Measurements from ENCODE around the gene ILK. TPM values are rescaled to one million over a fixed set of nuclear protein-coding genes. Genes with fewer than 3 reads are reported as not detected.

The ILK gene
- total RNA-seq, 2 donors from 2014 or later, result 115 to 157 TPM

GRCh38 chr11:6565325-6565724 lies 38.2 kb upstream of the ILK start:
- no peaks in the 10 kb centered on the region for H3K36me3 ChIP-seq

GRCh38 chr11:6565988-6566703 lies 37.4 kb upstream of the ILK start:
- Histone ChIP-seq H3K9ac (ENCODE audit: low read depth in 2 of 2, low read length in 2 of 2) (no peak overlapping the region), H3K9me3 (no peaks in the 10 kb centered on the region), H3K4me3 (no peak overlapping the region), H3K27me3 (no peaks in the 10 kb centered on the region), H3K27ac (no peak overlapping the region), H3K4me1 (no peaks in the 10 kb centered on the region), H3K36me3 (no peaks in the 10 kb centered on the region)
- intact Hi-C loops (cut with DNase I), result no loop called here
- DNase-seq, result no peak
- no peak for TF ChIP-seq CTCF (IDR thresholded peaks at IDR 0.05)

More at GRCh38 chr11:6565325-6565724, 38.2 kb upstream of the ILK start:
- no peak for DNase-seq
- Histone ChIP-seq H3K9ac (ENCODE audit: low read depth in 2 of 2, low read length in 2 of 2) (no peak overlapping the region), H3K27ac (no peak overlapping the region), H3K27me3 (no peaks in the 10 kb centered on the region), H3K4me1 (no peaks in the 10 kb centered on the region), H3K9me3 (no peaks in the 10 kb centered on the region), H3K4me3 (no peak overlapping the region)
- intact Hi-C loops (cut with DNase I), result no loop called here
- TF ChIP-seq CTCF (IDR thresholded peaks at IDR 0.05), result no peak

GRCh38 chr11:6566704-6567370 lies 36.7 kb upstream of the ILK start:
- DNase-seq, result no peak
- intact Hi-C loops (cut with DNase I), result no loop called here

GRCh38 chr11:6567371-6567745 lies 36.2 kb upstream of the ILK start:
- Histone ChIP-seq H3K27ac (no peak overlapping the region), H3K27me3 (no peaks in the 10 kb centered on the region), H3K9ac (ENCODE audit: low read depth in 2 of 2, low read length in 2 of 2) (no peak overlapping the region), H3K4me3 (no peak overlapping the region), H3K36me3 (no peaks in the 10 kb centered on the region), H3K9me3 (no peaks in the 10 kb centered on the region), H3K4me1 (no peaks in the 10 kb centered on the region)
- DNase-seq, result no peak
- TF ChIP-seq CTCF (IDR thresholded peaks at IDR 0.05), result no peak
- intact Hi-C loops (cut with DNase I), result no loop called here

More at GRCh38 chr11:6566704-6567370, 36.7 kb upstream of the ILK start:
- Histone ChIP-seq H3K36me3 (no peaks in the 10 kb centered on the region), H3K27ac (no peak overlapping the region), H3K27me3 (no peaks in the 10 kb centered on the region), H3K4me1 (no peaks in the 10 kb centered on the region), H3K9me3 (no peaks in the 10 kb centered on the region), H3K9ac (ENCODE audit: low read depth in 2 of 2, low read length in 2 of 2) (no peak overlapping the region), H3K4me3 (no peak overlapping the region)
- no peak for TF ChIP-seq CTCF (IDR thresholded peaks at IDR 0.05)

- Histone ChIP-seq H3K4me1 (no peaks in the 10 kb centered on the region), H3K27ac (no peak overlapping the region), H3K4me3 (no peak overlapping the region), H3K9ac (ENCODE audit: low read depth in 2 of 2, low read length in 2 of 2) (no peak overlapping the region), H3K36me3 (no peaks in the 10 kb centered on the region), H3K9me3 (no peaks in the 10 kb centered on the region), H3K27me3 (no peaks in the 10 kb centered on the region)
- TF ChIP-seq CTCF (IDR thresholded peaks at IDR 0.05), result no peak
- intact Hi-C loops (cut with DNase I), result no loop called here
- DNase-seq, result no peak
Measured at GRCh38 chr11:6568191-6568918, 35.2 kb upstream of the ILK start.
